A549 (cell line): Measurements from ENCODE around the gene TACR1. TPM values are rescaled to one million over a fixed set of nuclear protein-coding genes. Genes with fewer than 3 reads are reported as not detected.

Source experiments
- ATAC-seq, 2 experiments: fragments of 200-7000 bp in 1 of 2; fragments of >200 bp in 1 of 2; cut with Nextera tagmentation in 1 of 2; cut with Tn5 transposase in 1 of 2; 3 replicates each; pipeline versions ENCODE4 v1.8.0 to v1.9.1; 2018 to 2020; ENCODE audit warnings: mild to moderate bottlenecking in 1 of 2, moderate library complexity in 1 of 2
- CTCF ChIA-PET: fragments of 300-600 bp; sonication (Branson Sonifier 250); formaldehyde crosslinking; extraction: SDS; loops from one replicate; lab custom pipeline; 2021; ENCODE audit warnings: antibody characterized with exemption, inconsistent platforms; lab: Yijun Ruan, JAX
- POLR2A ChIA-PET: fragments of 350-600 bp; formaldehyde crosslinking; extraction: SDS; loops from one replicate; lab custom pipeline; 2021; ENCODE audit warnings: antibody characterized with exemption, inconsistent platforms; lab: Yijun Ruan, JAX
- DNase-seq, 2 experiments: peaks; one replicate each; pipeline versions ENCODE4 v3.0.0 to v3.0.0-alpha.2; 2011 to 2016; ENCODE audit warnings: low read depth in 1 of 2, low spot score in 1 of 2
- FAIRE-seq: peaks from 2 replicates; lab custom pipeline; 2011; peaks lifted over from hg19 to GRCh38; lab: Jason Lieb, UNC
- H3K27ac ChIP-seq, 2 experiments: fragments of >200 bp; sonication (Bioruptor Twin); formaldehyde crosslinking; 3 replicates each; pipeline ENCODE4 v1.5.1; 2016 to 2017
- H3K4me1 ChIP-seq: fragments of >200 bp; sonication (Bioruptor Twin); formaldehyde crosslinking; 3 replicates; pipeline ENCODE4 v1.6.1; 2016
- H3K4me2 ChIP-seq: fragments of >200 bp; sonication (Bioruptor Twin); formaldehyde crosslinking; 3 replicates; pipeline ENCODE4 v1.6.1; 2016
- H3K4me3 ChIP-seq: fragments of >200 bp; sonication (Bioruptor Twin); formaldehyde crosslinking; 3 replicates; pipeline ENCODE4 v1.5.1; 2016
- H3K9me3 ChIP-seq: fragments of >200 bp; sonication (Bioruptor Twin); formaldehyde crosslinking; 3 replicates; pipeline ENCODE4 v1.6.1; 2016
- CBX8 ChIP-seq: fragments of 200-600 bp; sonication (generic); IDR thresholded peaks from 2 replicates; pipeline ENCODE4 v1.6.1; 2016
- CEBPB ChIP-seq, 2 experiments: fragments of >200 bp in 1 of 2; sonication (Bioruptor Twin) in 1 of 2; formaldehyde crosslinking in 1 of 2; IDR thresholded peaks; 2 replicates each; pipeline ENCODE4 v1.6.1; 2012 to 2016
- EP300 ChIP-seq, 2 experiments: fragments of >200 bp; sonication (Bioruptor Twin); formaldehyde crosslinking; IDR thresholded peaks; 2 replicates in 1 of 2; 3 replicates in 1 of 2; pipeline ENCODE4 v1.6.1; 2016 to 2017
- HDAC2 ChIP-seq: fragments of 200-600 bp; sonication (generic); IDR thresholded peaks from 2 replicates; pipeline ENCODE4 v1.6.1; 2016
- HEYL ChIP-seq: fragments of 250-450 bp; sonication (Bioruptor Pico); IDR thresholded peaks from 2 replicates; pipeline ENCODE4 v1.8.0; 2021; ENCODE audit warnings: mild to moderate bottlenecking, moderate library complexity
- HOXA7 ChIP-seq: fragments of 250-450 bp; sonication (Bioruptor Pico); IDR thresholded peaks from 2 replicates; pipeline ENCODE4 v1.5.0; 2020; ENCODE audit warnings: mild to moderate bottlenecking, moderate library complexity
- JUNB ChIP-seq: fragments of >200 bp; sonication (Bioruptor Twin); formaldehyde crosslinking; IDR thresholded peaks from 2 replicates; pipeline ENCODE4 v1.6.1; 2016
- MAFK ChIP-seq: fragments of 450-650 bp; IDR thresholded peaks from 2 replicates; pipeline ENCODE4 v1.6.1; 2014; ENCODE audit not compliant: partially characterized antibody
- MYC ChIP-seq: IDR thresholded peaks from 2 replicates; pipeline ENCODE4 v1.6.1; 2012; ENCODE audit warnings: mild to moderate bottlenecking, inconsistent platforms, low read length, improper control_type of control experiment, borderline replicate concordance
- NPAS2 ChIP-seq: fragments of 250-450 bp; sonication (Bioruptor Pico); IDR thresholded peaks from 2 replicates; pipeline ENCODE4 v1.8.0; 2022; ENCODE audit warnings: mild to moderate bottlenecking, moderate library complexity, borderline replicate concordance
- NR3C1 ChIP-seq: fragments of >200 bp; sonication (Bioruptor Twin); formaldehyde crosslinking; IDR thresholded peaks from 3 replicates; pipeline ENCODE4 v1.6.1; 2017
- POLR2A ChIP-seq: IDR thresholded peaks from 2 replicates; pipeline ENCODE4 v1.6.1; 2012; ENCODE audit warnings: mild to moderate bottlenecking, low read length
- POLR2AphosphoS2 ChIP-seq: conservative IDR thresholded peaks from 2 replicates; pipeline ENCODE4 v1.6.1; 2012; ENCODE audit warnings: low read length, improper control_type of control experiment, inconsistent platforms
- RAD21 ChIP-seq, 2 experiments: fragments of >200 bp in 1 of 2; sonication (Bioruptor Twin) in 1 of 2; formaldehyde crosslinking in 1 of 2; IDR thresholded peaks in 1 of 2; conservative IDR thresholded peaks in 1 of 2; 2 replicates in 1 of 2; 3 replicates in 1 of 2; pipeline ENCODE4 v1.6.1; 2012 to 2018; ENCODE audit warnings: inconsistent platforms in 1 of 2
- RFX5 ChIP-seq: fragments of 450-650 bp; IDR thresholded peaks from 2 replicates; pipeline ENCODE4 v1.7.1; 2014; ENCODE audit warnings: antibody characterized with exemption, mild to moderate bottlenecking, moderate library complexity
- SMC3 ChIP-seq: fragments of >200 bp; sonication (Bioruptor Twin); formaldehyde crosslinking; IDR thresholded peaks from 3 replicates; pipeline ENCODE4 v1.6.1; 2018; ENCODE audit warnings: inconsistent platforms
- SREBF2 ChIP-seq: fragments of 450-650 bp; IDR thresholded peaks from 2 replicates; pipeline ENCODE4 v1.6.1; 2014; ENCODE audit warnings: mild to moderate bottlenecking, moderate library complexity
- TFCP2L1 ChIP-seq: fragments of 250-450 bp; sonication (Bioruptor Pico); IDR thresholded peaks from 2 replicates; pipeline ENCODE4 v1.5.0; 2021; ENCODE audit warnings: mild to moderate bottlenecking
- TP53 ChIP-seq: fragments of 250-450 bp; sonication (Bioruptor Pico); IDR thresholded peaks from 2 replicates; pipeline ENCODE4 v1.5.0; 2021; ENCODE audit warnings: mild to moderate bottlenecking, moderate library complexity
- ZNF302 ChIP-seq: fragments of 250-450 bp; sonication (Bioruptor Pico); IDR thresholded peaks from 2 replicates; pipeline ENCODE4 v1.9.0; 2021; ENCODE audit warnings: inconsistent platforms, mild to moderate bottlenecking, moderate library complexity
- WGBS: methylation state at CpG from one replicate; pipeline ENCODE4 v1.1.6; 2017; ENCODE audit errors: missing lambda C conversion rate; 5-methylcytosine and 5-hydroxymethylcytosine counted together
- polyA plus RNA-seq, 4 experiments: library from polyadenylated mRNA; depleted of rRNA in 3 of 4; stranded (reverse); fragments of >200 nt; fragmentation: RNase III in 1 of 4; extraction: RNeasy Plus Mini Kit Qiagen cat#74134 plus additional on column Dnase treatment in 1 of 4; gene quantifications; 2 replicates in 3 of 4; 3 replicates in 1 of 4; pipeline ENCODE4 v1.2.3, GENCODE V29; 2011 to 2017
- TF ChIP-seq, protein P1 (sequence below): fragments of >200 bp; sonication (Bioruptor Twin); formaldehyde crosslinking; IDR thresholded peaks from 3 replicates; pipeline ENCODE4 v1.6.1; 2016
- TF ChIP-seq, protein P2 (sequence below): IDR thresholded peaks from 2 replicates; pipeline ENCODE4 v1.6.1; 2012; ENCODE audit warnings: low read depth, borderline replicate concordance
- TF ChIP-seq, protein P3 (sequence below): fragments of 200-600 bp; sonication (generic); IDR thresholded peaks from 2 replicates; pipeline ENCODE4 v1.6.1; 2016; ENCODE audit warnings: antibody characterized with exemption, mild to moderate bottlenecking, moderate library complexity
- TF ChIP-seq, protein P4 (sequence below): fragments of 150-350 bp; IDR thresholded peaks from 2 replicates; pipeline ENCODE4 v1.6.1; 2014; ENCODE audit warnings: low read depth, mild to moderate bottlenecking, low read length

Gene TACR1
- polyA plus RNA-seq, 2 of the 4 experiments (the other 2 are of a cell fraction), result 0.27 to 0.92 TPM

DNA sequence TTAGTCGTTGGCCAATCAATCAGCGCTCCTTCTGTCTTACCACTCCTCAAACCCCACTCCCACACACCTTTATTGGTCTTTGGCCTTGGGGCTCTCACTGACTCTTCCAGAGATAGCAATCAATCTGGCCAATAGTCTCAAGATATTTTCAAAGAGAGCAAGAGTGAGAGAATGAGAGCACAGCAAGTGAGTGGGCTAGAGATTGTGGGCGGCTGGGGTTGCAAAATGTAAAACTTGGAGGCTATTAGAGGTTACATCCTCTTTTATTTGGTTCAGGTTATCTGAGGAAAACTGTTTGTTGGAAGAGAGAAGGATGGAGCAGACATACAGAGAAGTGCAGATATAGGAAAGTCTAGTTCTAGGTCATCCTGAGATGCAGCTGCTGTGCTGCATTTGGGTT, 32.8 kb downstream of the TACR1 start:
- no peak for FAIRE-seq
- no peak overlapping the region for H3K4me2 ChIP-seq
- H3K27ac ChIP-seq, result no peak overlapping the region
- ChIA-PET POLR2A (no interaction called here), CTCF (no interaction called here)
- 75% methylated on average over 3 of the region's 3 CpGs for WGBS
- no peak overlapping the region for H3K4me3 ChIP-seq
- no peaks in the 10 kb centered on the region for H3K4me1 ChIP-seq
- H3K9me3 ChIP-seq, result no peaks in the 10 kb centered on the region
- no peak for DNase-seq
- ATAC-seq, result no peak
- TF ChIP-seq CBX8 (no peak), RAD21 (conservative IDR thresholded peaks at IDR 0.05 in 1 of 2, IDR thresholded peaks at IDR 0.05 in 1 of 2) (no peak), HDAC2 (no peak), TFCP2L1 (CRISPR knock-in tag) (no peak), POLR2A (no peak), CEBPB (IDR thresholded peaks at IDR 0.05) (no peak), TP53 (CRISPR knock-in tag) (no peak), MYC (no peak)
- TF ChIP-seq, protein P1, sequence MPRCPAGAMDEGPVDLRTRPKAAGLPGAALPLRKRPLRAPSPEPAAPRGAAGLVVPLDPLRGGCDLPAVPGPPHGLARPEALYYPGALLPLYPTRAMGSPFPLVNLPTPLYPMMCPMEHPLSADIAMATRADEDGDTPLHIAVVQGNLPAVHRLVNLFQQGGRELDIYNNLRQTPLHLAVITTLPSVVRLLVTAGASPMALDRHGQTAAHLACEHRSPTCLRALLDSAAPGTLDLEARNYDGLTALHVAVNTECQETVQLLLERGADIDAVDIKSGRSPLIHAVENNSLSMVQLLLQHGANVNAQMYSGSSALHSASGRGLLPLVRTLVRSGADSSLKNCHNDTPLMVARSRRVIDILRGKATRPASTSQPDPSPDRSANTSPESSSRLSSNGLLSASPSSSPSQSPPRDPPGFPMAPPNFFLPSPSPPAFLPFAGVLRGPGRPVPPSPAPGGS, result no peak
- TF ChIP-seq, protein P2, sequence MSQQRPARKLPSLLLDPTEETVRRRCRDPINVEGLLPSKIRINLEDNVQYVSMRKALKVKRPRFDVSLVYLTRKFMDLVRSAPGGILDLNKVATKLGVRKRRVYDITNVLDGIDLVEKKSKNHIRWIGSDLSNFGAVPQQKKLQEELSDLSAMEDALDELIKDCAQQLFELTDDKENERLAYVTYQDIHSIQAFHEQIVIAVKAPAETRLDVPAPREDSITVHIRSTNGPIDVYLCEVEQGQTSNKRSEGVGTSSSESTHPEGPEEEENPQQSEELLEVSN, result no peak

DNA sequence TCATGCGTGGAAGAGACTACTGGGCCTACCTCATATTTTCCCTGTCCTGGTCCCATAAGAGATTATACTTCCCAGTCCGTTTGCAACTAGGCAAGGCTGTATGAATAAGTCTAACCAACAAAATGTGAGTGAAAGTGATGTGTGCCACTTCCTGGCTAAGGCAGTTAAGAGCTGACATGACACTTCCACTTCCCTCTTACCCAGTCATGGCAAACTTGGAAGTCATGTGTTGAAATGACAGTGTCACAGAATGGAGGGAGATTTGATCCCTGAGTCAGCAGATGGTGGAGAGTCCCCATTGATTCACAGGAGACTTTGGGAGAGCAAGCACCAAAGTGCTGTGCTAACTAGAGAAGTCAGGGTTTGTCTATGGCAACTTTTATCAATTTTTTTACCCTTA, 36.4 kb downstream of the TACR1 start:
- Histone ChIP-seq H3K4me2 (no peak overlapping the region), H3K4me3 (no peak overlapping the region), H3K9me3 (no peaks in the 10 kb centered on the region), H3K4me1 (no peaks in the 10 kb centered on the region), H3K27ac (no peak overlapping the region)
- WGBS, result 78% methylated on average over 2 of the region's 2 CpGs
- POLR2A ChIA-PET, result no interaction called here
- no peak for ATAC-seq
- FAIRE-seq, result no peak
- TF ChIP-seq NPAS2 (CRISPR knock-in tag), result no peak
- no peak for TF ChIP-seq NR3C1
- TF ChIP-seq SREBF2, result no peak
- peak; percentile 70 for TF ChIP-seq MAFK
- no peak for TF ChIP-seq HOXA7
- TF ChIP-seq, protein P3, sequence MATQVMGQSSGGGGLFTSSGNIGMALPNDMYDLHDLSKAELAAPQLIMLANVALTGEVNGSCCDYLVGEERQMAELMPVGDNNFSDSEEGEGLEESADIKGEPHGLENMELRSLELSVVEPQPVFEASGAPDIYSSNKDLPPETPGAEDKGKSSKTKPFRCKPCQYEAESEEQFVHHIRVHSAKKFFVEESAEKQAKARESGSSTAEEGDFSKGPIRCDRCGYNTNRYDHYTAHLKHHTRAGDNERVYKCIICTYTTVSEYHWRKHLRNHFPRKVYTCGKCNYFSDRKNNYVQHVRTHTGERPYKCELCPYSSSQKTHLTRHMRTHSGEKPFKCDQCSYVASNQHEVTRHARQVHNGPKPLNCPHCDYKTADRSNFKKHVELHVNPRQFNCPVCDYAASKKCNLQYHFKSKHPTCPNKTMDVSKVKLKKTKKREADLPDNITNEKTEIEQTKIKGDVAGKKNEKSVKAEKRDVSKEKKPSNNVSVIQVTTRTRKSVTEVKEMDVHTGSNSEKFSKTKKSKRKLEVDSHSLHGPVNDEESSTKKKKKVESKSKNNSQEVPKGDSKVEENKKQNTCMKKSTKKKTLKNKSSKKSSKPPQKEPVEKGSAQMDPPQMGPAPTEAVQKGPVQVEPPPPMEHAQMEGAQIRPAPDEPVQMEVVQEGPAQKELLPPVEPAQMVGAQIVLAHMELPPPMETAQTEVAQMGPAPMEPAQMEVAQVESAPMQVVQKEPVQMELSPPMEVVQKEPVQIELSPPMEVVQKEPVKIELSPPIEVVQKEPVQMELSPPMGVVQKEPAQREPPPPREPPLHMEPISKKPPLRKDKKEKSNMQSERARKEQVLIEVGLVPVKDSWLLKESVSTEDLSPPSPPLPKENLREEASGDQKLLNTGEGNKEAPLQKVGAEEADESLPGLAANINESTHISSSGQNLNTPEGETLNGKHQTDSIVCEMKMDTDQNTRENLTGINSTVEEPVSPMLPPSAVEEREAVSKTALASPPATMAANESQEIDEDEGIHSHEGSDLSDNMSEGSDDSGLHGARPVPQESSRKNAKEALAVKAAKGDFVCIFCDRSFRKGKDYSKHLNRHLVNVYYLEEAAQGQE, result no peak
- TF ChIP-seq, protein P2, result no peak
- no peak for TF ChIP-seq EP300 (IDR thresholded peaks at IDR 0.05)
- no peak for DNase-seq
- CTCF ChIA-PET, result no interaction called here

DNA sequence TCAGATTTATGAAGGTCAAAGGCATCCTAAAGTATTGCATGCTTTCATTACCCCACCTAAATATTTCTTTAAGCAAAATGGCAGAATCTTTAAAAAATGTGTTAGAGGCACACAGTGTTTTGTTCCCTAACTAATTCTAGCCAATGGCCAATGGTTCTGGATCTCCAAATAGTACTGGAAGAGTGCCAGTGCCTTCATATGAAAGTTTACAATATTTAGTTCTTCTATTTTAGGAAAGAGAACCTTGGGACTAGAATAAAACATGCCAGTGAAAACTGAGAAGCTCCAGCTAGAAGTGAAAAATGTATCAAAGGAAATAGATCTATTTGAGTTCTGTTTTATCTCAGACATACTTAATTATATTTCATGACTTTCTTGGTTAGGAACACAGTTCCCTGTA, 37.1 kb downstream of the TACR1 start:
- no peak overlapping the region for H3K4me3 ChIP-seq
- H3K27ac ChIP-seq, result no peak overlapping the region
- ChIA-PET POLR2A (no interaction called here), CTCF (no interaction called here)
- DNase-seq (no peak), FAIRE-seq (no peak), ATAC-seq (no peak)
- H3K4me1 ChIP-seq, result no peaks in the 10 kb centered on the region
- H3K4me2 ChIP-seq, result no peak overlapping the region
- H3K9me3 ChIP-seq, result no peaks in the 10 kb centered on the region
- TF ChIP-seq, protein P3, result no peak
- TF ChIP-seq EP300 (IDR thresholded peaks at IDR 0.05) (no peak), SMC3 (no peak), JUNB (no peak), CBX8 (no peak), ZNF302 (CRISPR knock-in tag) (no peak), POLR2AphosphoS2 (no peak), HEYL (CRISPR knock-in tag) (no peak), RFX5 (no peak)
- TF ChIP-seq, protein P4, sequence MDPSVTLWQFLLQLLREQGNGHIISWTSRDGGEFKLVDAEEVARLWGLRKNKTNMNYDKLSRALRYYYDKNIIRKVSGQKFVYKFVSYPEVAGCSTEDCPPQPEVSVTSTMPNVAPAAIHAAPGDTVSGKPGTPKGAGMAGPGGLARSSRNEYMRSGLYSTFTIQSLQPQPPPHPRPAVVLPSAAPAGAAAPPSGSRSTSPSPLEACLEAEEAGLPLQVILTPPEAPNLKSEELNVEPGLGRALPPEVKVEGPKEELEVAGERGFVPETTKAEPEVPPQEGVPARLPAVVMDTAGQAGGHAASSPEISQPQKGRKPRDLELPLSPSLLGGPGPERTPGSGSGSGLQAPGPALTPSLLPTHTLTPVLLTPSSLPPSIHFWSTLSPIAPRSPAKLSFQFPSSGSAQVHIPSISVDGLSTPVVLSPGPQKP, result no peak
